GM12864 (cell line): ENCODE measurements around the gene KLK15.

Source experiments
- DNase-seq: peaks from one replicate; pipeline ENCODE4 v3.0.0-alpha.2; 2011; ENCODE audit warnings: low read depth
- H3K4me3 ChIP-seq: 2 replicates; pipeline ENCODE4 v1.5.1; 2011; ENCODE audit warnings: mild to moderate bottlenecking, low read depth, low read length, control low read depth
- CTCF ChIP-seq: IDR thresholded peaks from 2 replicates; pipeline ENCODE4 v1.5.1; 2011; ENCODE audit warnings: low read depth, mild to moderate bottlenecking, moderate library complexity, low read length, control low read depth, inconsistent platforms; ENCODE audit errors: missing control alignments

Gene KLK15

GRCh38 chr19:50803633-50804419 lies 29.5 kb downstream of the KLK15 start:
- no peak for DNase-seq
- peak overlapping the region; percentile 81 for H3K4me3 ChIP-seq
- TF ChIP-seq CTCF: no peak

DNA sequence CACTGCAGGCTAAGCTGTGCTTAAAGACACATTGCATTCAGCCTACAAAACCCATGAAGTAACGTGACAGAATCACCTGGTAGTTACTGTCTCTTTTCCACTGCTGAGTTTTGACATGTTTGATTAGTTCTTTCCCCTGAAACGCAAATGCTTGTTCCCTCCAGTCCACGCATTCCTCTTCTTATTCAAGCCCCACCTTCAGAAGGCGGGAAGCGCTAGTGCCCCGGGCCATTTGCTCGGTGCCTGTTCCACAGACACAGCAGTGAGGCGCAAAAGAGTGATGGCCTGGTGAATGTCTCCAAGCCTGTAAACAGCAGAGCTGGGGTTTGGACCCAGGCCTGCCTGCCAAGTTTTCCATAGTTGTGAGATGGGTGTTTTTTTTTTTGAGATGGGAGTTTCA lies 32.3 kb downstream of the KLK15 start:
- no peak overlapping the region for H3K4me3 ChIP-seq
- no peak for DNase-seq
- no peak for TF ChIP-seq CTCF

- no peak overlapping the region for H3K4me3 ChIP-seq
- TF ChIP-seq CTCF: no peak
Measured at GRCh38 chr19:50799547-50799851, 33.9 kb downstream of the KLK15 start.

GRCh38 chr19:50798659-50799546 lies 34.5 kb downstream of the KLK15 start:
- TF ChIP-seq CTCF: no peak
- H3K4me3 ChIP-seq: no peak overlapping the region
- DNase-seq: no peak

More at GRCh38 chr19:50799547-50799851, 33.9 kb downstream of the KLK15 start:
- no peak for DNase-seq

DNA sequence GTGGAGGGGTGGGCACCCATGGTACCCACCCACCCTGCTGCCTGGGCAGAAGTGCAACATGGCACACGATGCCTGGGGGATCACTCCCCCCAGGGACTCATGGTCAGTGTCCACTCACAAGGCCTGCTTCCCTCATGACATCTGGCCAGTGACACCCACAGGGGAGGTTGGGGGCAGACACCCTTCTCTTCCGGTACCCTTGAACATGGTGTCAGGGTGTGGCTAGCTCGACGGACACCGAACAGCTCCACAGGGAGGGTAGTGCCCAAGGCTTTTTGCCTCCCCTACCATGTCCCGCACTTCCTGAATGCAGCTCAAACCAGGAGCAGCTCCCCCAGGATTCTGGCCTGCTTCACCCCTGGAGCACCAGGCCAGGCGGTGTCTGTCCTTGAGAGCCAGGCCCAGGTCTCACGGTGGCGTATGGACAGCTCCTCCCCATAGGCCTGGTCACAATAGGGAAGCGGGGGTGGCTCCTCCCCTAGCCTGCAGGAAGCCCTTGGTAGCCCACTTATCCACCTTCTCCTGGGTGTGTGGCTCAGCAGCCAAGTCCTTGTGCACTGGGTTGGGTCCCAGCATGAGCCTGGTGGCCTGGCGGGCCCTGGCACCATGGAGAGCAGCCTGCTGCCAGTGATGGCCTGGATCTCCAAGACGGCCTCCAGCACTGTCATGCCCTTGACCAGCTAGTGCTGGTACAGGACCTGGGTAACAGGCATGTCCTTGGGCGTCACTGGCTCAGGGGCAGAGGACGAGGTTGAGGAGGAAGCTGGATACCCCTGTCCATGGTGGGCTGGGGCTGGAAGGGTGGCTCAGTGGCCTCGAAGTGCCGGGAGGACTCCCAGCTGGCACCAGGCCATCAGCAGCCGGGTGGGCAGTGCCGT lies 35.4 kb downstream of the KLK15 start:
- no peak for TF ChIP-seq CTCF
- no peak overlapping the region for H3K4me3 ChIP-seq
- DNase-seq: no peak

GRCh38 chr19:50797429-50797780 lies 36.0 kb downstream of the KLK15 start:
- H3K4me3 ChIP-seq: no peak overlapping the region
- TF ChIP-seq CTCF: no peak
- DNase-seq: no peak
